ENCODE measurements around the gene LIPT2.

LIPT2 gene

DNA sequence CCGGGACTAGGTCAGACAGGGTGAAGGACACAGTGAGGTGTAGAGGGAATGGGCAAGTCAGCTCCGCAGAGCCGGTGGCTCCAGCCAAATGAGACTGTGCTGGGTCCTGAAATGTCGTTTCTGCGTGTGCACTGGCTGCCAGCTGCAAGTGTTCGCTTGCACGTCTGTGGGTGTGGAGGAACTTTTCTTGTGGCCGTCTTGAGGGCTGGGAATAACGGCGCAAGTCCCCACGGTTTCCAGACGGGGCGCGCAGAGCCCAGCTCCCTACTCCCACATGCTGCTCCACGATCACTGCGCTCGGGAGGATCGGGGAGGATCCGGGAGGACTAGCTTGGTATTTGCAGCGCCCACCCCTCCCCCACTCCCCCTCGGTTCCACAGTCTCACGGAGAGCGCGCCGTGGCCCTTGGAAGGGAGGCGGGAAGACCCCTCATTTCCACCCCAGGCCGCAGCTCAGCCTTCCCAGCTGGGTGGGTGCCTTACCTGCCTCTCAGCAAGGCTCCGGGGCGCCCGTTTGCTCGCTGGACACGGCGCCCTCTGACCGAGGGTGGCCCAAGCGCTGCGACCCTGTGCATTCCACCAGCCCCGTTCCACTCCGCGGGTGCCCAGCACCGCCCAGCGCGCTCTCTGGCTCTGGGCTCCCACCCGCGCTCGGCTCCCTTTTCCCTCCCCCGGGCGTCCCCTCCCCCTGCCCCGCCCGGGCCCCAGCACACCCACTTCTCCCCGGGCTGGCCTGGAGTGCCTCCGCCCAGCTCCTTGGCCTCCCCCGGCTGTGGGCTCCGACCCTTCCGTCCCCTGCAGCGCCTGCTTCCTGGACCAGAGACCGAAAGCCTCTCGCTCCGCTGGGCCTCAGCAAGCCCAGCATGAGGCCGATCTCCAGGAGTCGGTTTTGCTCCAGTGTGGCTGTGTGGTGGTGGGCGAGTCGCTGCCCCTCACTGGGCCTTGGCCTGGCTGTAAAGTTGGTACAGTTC, 26.3 kb downstream of the LIPT2 start, which contains the start of gene KCNE3:
KCNE3 (minus strand) TSS at position 634 of the 970 bp plus-strand sequence. CDS start 9,986 bp downstream, outside the sequence.
- DNase-seq = peak in 9 of 56 donors; percentile 11 to 43 (median 15)

DNA sequence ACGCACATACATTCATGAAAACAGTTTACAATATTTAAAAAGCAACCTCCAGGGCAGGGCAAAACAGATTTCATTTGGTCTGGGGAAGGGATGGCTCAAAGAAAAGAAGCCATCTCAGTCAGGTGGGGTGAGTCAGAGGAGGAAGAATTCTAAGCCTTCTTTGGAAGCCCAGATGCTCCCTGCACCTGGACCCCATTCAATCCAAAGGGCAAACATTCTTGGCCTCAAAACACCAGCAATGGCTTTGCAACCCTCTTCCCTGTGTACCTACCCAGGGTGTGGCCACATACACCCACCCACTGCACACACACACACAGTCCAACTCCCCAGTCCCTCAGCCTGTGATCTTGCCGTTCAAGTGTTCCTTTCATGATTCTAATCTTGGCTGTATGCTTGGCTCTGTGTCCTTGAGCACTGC, 28.2 kb downstream of the LIPT2 start:
- no peak for DNase-seq

- DNase-seq = no peak
Observed at GRCh38 chr11:74464746-74465145, 28.8 kb downstream of the LIPT2 start.

- no peak for DNase-seq
Observed at GRCh38 chr11:74463216-74463615, 30.3 kb downstream of the LIPT2 start.

GRCh38 chr11:74462631-74463030, 30.9 kb downstream of the LIPT2 start:
- no peak for DNase-seq

GRCh38 chr11:74462009-74462408, 31.5 kb downstream of the LIPT2 start:
- peak in 21 of 56 donors; percentile 6 to 49 (median 22) for DNase-seq

DNA sequence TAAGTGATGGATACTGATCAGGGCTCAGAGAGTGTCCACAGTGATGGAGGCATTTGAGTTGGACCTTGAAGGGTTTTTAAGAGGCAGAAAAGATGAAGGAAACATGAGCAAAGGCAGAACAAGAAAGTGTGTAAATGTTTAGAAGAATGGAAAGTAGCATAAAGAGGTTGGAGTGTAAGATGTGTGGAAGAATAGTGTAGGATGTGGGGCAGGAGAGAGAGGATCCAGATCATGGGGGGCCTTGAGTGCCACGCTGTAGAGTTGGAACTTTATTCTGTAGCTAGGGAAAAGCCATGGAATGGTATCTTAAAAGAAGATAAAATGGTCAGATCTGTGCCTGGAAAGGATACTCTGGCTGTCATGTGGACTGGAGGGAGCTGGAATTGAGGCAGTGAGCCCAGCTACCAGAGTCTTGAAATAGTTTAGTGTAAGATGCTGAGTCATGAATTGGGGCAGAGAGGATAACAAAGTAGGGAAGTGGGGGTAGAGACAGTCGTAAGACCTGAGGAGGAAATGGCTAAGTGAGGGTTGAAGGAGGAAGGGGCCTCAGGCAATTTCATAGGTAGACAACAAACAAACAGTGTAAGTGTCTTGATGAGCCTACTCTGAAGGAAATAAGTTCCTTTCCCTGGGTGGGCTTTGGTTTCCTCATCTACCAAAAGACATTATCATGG, 32.9 kb downstream of the LIPT2 start:
- DNase-seq = no peak

- DNase-seq = no peak
Observed at GRCh38 chr11:74460065-74460464, 33.5 kb downstream of the LIPT2 start.

- no peak for DNase-seq
Observed at GRCh38 chr11:74459584-74459983, 33.9 kb downstream of the LIPT2 start.

DNA sequence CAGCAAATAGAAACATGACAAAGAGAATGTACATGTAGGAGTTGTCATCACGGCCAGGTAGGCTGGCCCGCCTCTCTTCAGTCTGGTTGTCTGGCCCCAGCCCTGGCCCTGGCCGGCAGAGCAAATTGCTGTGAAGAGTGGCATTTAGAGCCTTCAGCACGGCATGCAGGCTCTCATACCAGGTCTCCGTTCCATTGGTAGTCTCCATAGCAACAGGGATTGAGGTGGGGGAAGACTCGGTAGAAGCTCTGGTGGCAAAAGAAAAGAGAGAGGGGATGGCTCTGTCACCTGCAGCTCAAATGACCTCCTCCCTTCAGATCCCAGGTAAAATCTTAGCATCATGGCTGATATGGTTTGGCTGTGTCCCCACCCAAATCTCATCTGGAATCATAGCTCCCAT, 36.2 kb downstream of the LIPT2 start:
- no peak for DNase-seq

- peak in 13 of 56 donors; percentile 4 to 57 (median 18) for DNase-seq
Observed at GRCh38 chr11:74453373-74453975, 40.0 kb downstream of the LIPT2 start.

DNA sequence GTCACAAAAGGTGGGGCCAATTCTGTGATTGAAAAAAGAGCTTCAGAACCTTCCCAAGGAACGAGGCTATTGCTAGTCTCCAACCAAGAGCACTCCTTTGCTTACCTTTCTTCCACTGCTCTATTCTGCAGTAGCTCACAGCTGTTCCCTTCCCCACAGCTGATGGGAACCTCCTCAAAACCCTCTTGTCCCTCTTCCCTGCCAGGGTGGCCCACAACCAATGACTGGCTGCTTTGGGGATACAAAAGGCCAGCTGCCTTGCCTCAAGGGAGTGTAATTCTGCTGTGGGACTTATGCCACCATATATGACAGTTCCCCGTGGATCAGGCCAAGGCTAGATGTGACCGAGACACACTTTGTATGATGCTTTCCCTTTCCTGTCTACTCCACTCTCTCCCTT, 41.2 kb downstream of the LIPT2 start:
- DNase-seq = no peak

GRCh38 chr11:74450318-74450717, 43.2 kb downstream of the LIPT2 start:
- DNase-seq = peak in 14 of 56 donors; percentile 9 to 56 (median 35)

DNA sequence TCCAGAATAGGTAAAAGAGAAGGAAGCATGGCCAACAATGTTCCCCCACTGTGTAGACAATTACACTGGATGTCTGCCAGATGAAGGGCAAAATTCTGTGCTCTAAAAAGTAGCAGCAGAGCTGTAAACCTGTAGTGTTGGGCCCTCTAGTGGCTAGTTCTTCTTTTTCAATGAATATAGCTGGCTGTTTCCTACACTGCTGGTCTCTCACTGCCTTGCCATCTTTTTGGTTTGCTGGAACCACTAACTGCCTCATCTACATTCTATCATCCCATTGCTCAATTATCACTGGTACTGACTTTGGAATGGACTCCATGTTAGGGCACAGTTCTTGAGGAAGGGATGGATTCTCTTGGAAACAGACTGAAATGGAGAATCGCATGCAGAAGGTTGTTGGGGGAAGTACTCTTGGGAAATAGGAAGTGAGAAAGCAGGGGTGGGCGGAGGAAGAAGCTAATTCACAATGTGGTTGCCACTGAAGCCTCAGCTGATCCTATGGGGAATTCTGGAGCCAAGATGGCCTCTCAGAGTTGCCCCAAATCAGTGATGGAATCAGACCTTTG, 44.1 kb downstream of the LIPT2 start:
- DNase-seq = peak in 26 of 56 donors; percentile 12 to 59 (median 28)

DNA sequence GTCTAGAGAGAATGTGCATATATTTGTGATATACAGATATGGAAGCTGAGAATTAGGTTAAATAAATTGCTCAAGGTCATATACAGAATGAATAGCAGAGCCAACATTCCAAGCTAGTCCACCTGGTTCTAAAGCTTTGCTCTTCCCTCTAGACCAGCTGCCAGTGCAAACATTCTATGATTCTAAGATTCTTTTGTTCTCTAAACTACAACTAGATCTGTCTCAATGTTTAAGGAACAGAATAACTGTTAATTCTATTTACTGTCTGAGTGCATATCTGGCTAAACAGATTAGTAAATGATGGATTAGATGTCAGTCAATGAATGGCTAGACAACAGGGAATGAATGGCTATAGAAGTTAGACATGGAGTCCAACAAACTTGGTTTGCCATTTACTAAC, 45.8 kb downstream of the LIPT2 start:
- no peak for DNase-seq

- no peak for DNase-seq
Observed at GRCh38 chr11:74446532-74446938, 47.0 kb downstream of the LIPT2 start.

DNA sequence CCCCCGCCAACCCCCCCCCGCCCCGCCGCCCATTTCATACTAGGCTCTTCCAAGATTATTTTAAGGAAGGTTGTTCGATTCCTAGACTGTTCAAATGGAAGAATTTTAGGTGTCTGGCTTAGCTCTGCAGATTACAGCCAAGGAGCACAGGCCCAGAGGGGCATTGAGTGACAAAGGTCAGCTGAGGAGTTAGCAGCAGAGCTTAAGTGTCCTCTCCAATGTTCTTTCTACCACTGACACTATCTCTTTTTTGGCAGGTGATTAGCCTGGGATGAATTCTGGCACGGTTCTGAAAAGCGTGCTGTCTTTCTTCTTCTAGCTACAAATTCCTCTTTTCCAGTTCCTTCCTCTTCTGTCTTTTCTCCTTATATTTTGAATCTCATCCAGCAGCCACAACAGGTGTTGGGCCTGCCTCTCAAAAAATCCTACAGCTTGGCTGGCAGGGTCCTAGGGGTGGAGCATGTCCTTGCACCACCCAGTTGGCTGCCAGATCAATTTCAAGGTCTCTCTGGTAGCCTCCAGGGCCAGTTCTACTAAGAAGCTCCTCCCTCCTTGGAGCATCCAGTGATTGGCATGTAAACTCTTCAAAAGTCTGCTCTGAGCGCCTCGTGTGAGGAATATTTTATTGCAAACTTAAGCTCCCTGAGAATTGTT, 49.2 kb downstream of the LIPT2 start:
- DNase-seq = no peak

- no peak for DNase-seq
Observed at GRCh38 chr11:74443071-74443864, 50.3 kb downstream of the LIPT2 start.

DNA sequence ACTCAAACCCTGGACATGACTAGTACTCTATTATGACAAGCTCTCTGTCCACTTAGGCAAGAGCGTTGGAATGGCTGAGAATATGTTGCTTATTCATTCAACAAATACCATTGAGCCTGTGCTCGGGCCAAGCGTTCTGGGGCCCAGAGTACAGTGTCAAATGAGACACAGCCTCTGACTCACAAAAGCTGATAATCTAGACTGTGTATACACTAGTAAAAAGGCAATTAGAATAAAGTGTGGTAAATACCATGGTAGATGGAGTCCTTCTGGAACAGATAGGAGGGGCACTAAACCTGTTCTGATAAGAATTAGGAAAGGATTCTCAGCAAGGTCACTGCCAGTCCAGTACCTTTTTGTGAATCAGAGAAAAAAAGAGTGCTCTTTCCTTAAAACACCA, 50.9 kb downstream of the LIPT2 start:
- no peak for DNase-seq
